Measurements from ENCODE around the gene GIMAP5. TPM values are rescaled to one million over a fixed set of nuclear protein-coding genes. Genes with fewer than 3 reads are reported as not detected.
A peak's percentile ranks its signal among the peaks of the same experiment; 100 is the strongest.

GIMAP5 gene
- total and polyA plus RNA-seq, 2 of the 13 experiments (the other 11 are each of a cell fraction or from before 2014, with no cell fraction given) = not detected

- TF ChIP-seq JDP2 (CRISPR knock-in tag; IDR thresholded peaks at IDR 0.05; ENCODE audit: borderline replicate concordance) (no peak), ZNF83 (CRISPR knock-in tag; IDR thresholded peaks at IDR 0.05; ENCODE audit: borderline replicate concordance) (no peak), ZNF530 (CRISPR knock-in tag; IDR thresholded peaks at IDR 0.05; ENCODE audit: low read depth) (no peak), FOXP1 (IDR thresholded peaks at IDR 0.05) (no peak), FOXP1 (CRISPR knock-in tag; IDR thresholded peaks at IDR 0.05) (no peak), ZNF605 (CRISPR knock-in tag; IDR thresholded peaks at IDR 0.05) (no peak), ZBTB2 (CRISPR knock-in tag; IDR thresholded peaks at IDR 0.05; ENCODE audit: low read depth) (no peak), POGK (CRISPR knock-in tag; conservative IDR thresholded peaks at IDR 0.05) (0 out of 2 replicates have a peak, but pooled peaks have one; percentile 44), ZNF460 (CRISPR knock-in tag; IDR thresholded peaks at IDR 0.05; ENCODE audit: borderline replicate concordance) (no peak), ELF3 (CRISPR knock-in tag; IDR thresholded peaks at IDR 0.05) (peak; percentile 36; the same call in 1 of the 2 replicates), TBX3 (IDR thresholded peaks at IDR 0.05; ENCODE audit: borderline replicate concordance) (no peak), ZSCAN30 (CRISPR knock-in tag; IDR thresholded peaks at IDR 0.05) (no peak), TP53 (CRISPR knock-in tag; conservative IDR thresholded peaks at IDR 0.05) (no peak), ZNF720 (CRISPR knock-in tag; IDR thresholded peaks at IDR 0.05) (no peak), ARHGAP35 (CRISPR knock-in tag; IDR thresholded peaks at IDR 0.05; ENCODE audit: borderline replicate concordance) (no peak), SKI (IDR thresholded peaks at IDR 0.05; ENCODE audit: partially characterized antibody) (no peak), ETV5 (CRISPR knock-in tag; IDR thresholded peaks at IDR 0.05; ENCODE audit: borderline replicate concordance) (no peak), ELF1 (CRISPR knock-in tag; IDR thresholded peaks at IDR 0.05) (no peak), ZNF577 (CRISPR knock-in tag; IDR thresholded peaks at IDR 0.05; ENCODE audit: borderline replicate concordance, low read depth) (no peak), FUBP1 (CRISPR knock-in tag; IDR thresholded peaks at IDR 0.05; ENCODE audit: borderline replicate concordance) (no peak), FLYWCH1 (CRISPR knock-in tag; IDR thresholded peaks at IDR 0.05) (no peak), KDM6A (CRISPR knock-in tag; IDR thresholded peaks at IDR 0.05; ENCODE audit: low read depth) (0 out of 2 replicates have a peak, but pooled peaks have one; percentile 32), ZMYM4 (CRISPR knock-in tag; IDR thresholded peaks at IDR 0.05) (peak; percentile 70), CREBL2 (CRISPR knock-in tag; IDR thresholded peaks at IDR 0.05; ENCODE audit: borderline replicate concordance) (no peak), DDIT3 (CRISPR knock-in tag; IDR thresholded peaks at IDR 0.05) (no peak), MTF2 (CRISPR knock-in tag; IDR thresholded peaks at IDR 0.05; ENCODE audit: borderline replicate concordance) (no peak), BRD4 (CRISPR knock-in tag; IDR thresholded peaks at IDR 0.05) (no peak), NFE2L1 (CRISPR knock-in tag; IDR thresholded peaks at IDR 0.05; ENCODE audit: borderline replicate concordance) (no peak)
These were observed 9.8 kb upstream of the GIMAP5 start (continued) for GRCh38 chr7:150727381-150727780.
